Thyroid gland (tissue), 4 donors: ENCODE data around the gene SPATA31E1. TPM values are rescaled to one million over a fixed set of nuclear protein-coding genes. Genes with fewer than 3 reads are reported as not detected.
"Not testable (repeated sequence)": the region's sequence is repeated elsewhere in the genome, so short reads cannot be mapped to it uniquely, and the experiment has no call there.

Experiments used
- DNase-seq, 2 donors: peaks; one replicate each; pipeline ENCODE4 v3.0.0-alpha.2; 2019
- H3K27ac ChIP-seq, 3 donors: fragments of 200-600 bp; sonication (generic); 1 replicate in 2 of 3; 2 replicates in 1 of 3; pipeline ENCODE4 v1.5.1; 2016 to 2019; ENCODE audit warnings: mild to moderate bottlenecking in 1 of 3, moderate library complexity in 1 of 3
- H3K27me3 ChIP-seq: fragments of 200-600 bp; sonication (generic); one replicate; pipeline ENCODE4 v1.5.1; 2019
- H3K36me3 ChIP-seq, 2 donors: fragments of 200-600 bp; sonication (generic); one replicate each; pipeline ENCODE4 v1.5.1; 2016 to 2019
- H3K4me1 ChIP-seq, 2 donors: fragments of 200-600 bp; sonication (generic); one replicate each; pipeline ENCODE4 v1.5.1; 2017 to 2019
- H3K4me3 ChIP-seq, 3 donors: fragments of 200-600 bp; sonication (generic); replicated peaks in 1 of 3; 1 replicate in 2 of 3; 2 replicates in 1 of 3; pipeline ENCODE4 v1.5.1; 2016; ENCODE audit warnings: mild to moderate bottlenecking in 1 of 3
- H3K9me3 ChIP-seq: fragments of 200-600 bp; sonication (generic); one replicate; pipeline ENCODE4 v1.5.1; 2017
- CTCF ChIP-seq, 6 experiments: fragments of 200-600 bp in 3 of 6; fragments of 450-650 bp in 3 of 6; sonication (generic) in 3 of 6; IDR thresholded peaks; one replicate each; pipeline ENCODE4 v1.5.1; 2016 to 2019; ENCODE audit warnings: antibody characterized with exemption in 6 of 6, mild to moderate bottlenecking in 2 of 6, inconsistent platforms in 1 of 6, moderate library complexity in 1 of 6
- POLR2A ChIP-seq, 2 donors: fragments of 450-650 bp; IDR thresholded peaks; one replicate each; pipeline ENCODE4 v1.6.1; 2017; ENCODE audit warnings: antibody characterized with exemption in 2 of 2, mild to moderate bottlenecking in 2 of 2, moderate library complexity in 1 of 2
- WGBS, 2 donors: methylation state at CpG; one replicate each; pipeline ENCODE4 v1.1.5; 2017; 5-methylcytosine and 5-hydroxymethylcytosine counted together
- intact Hi-C: fragments of 100-400 bp; cut with DNase I; formaldehyde crosslinking; loops from one replicate; pipeline ENCODE4 v1.15.1; 2023
- total RNA-seq, 4 donors: library from RNA; depleted of rRNA; stranded (reverse); fragments of >200 nt; gene quantifications; one replicate each; pipeline ENCODE4 v1.2.3, GENCODE V29; 2016

The SPATA31E1 gene
- total RNA-seq, 4 donors from 2014 or later = under 0.01 TPM; not detected in 3

- H3K4me3 ChIP-seq = no peak overlapping the region
- 81 to 87% methylated on average over 3 of the region's 3 CpGs for WGBS, 2 donors
- H3K9me3 ChIP-seq = no peaks in the 10 kb centered on the region
- intact Hi-C loops = no loop called here
- DNase-seq = no peak
- H3K4me1 ChIP-seq = no peaks in the 10 kb centered on the region
- no peaks in the 10 kb centered on the region for H3K36me3 ChIP-seq
- no peaks in the 10 kb centered on the region for H3K27me3 ChIP-seq
- H3K27ac ChIP-seq = no peak overlapping the region
- TF ChIP-seq CTCF (IDR thresholded peaks at IDR 0.05) = no peak
- TF ChIP-seq POLR2A (IDR thresholded peaks at IDR 0.05) = no peak
Measured at GRCh38 chr9:87910821-87911220, 28.1 kb downstream of the SPATA31E1 start.

DNA sequence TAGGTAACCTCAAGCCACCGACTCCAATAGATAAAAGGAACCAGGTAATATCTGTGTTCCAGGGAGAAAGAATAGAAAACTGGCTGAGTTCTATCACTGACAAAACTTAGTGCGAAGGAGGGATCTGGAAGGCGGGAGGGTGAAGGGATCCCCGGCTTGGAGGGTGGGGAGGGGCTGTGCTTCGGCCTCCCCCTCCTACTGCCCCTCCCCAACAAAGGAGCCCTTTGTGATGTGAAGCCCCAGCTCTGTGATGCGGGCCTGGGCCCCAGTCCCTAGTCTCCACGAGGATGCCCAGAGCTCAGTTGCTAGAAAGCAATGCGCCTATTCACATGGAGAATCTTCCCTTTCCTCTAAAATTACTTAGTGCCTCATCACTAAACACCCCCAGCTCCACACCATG is 35.0 kb downstream of the SPATA31E1 start, which contains the start of gene SPATA31C1:
Gene SPATA31C1, plus strand, starts transcription at position 301 of the 400 bp plus-strand sequence.
- H3K27me3 ChIP-seq, DNase-seq, H3K4me3 ChIP-seq, H3K9me3 ChIP-seq, H3K27ac ChIP-seq, intact Hi-C loops, H3K4me1 ChIP-seq, H3K36me3 ChIP-seq: not testable (repeated sequence)
- WGBS, 2 donors = no CpG with 5 or more reads among the region's 8 CpGs

GRCh38 chr9:87919013-87919412 is 36.3 kb downstream of the SPATA31E1 start:
- DNase-seq, H3K36me3 ChIP-seq, intact Hi-C loops, H3K9me3 ChIP-seq, H3K27me3 ChIP-seq, H3K4me3 ChIP-seq, H3K4me1 ChIP-seq, H3K27ac ChIP-seq: not testable (repeated sequence)
- 51 to 77% methylated on average over 11 to 13 of the region's 13 CpGs for WGBS, 2 donors

DNA sequence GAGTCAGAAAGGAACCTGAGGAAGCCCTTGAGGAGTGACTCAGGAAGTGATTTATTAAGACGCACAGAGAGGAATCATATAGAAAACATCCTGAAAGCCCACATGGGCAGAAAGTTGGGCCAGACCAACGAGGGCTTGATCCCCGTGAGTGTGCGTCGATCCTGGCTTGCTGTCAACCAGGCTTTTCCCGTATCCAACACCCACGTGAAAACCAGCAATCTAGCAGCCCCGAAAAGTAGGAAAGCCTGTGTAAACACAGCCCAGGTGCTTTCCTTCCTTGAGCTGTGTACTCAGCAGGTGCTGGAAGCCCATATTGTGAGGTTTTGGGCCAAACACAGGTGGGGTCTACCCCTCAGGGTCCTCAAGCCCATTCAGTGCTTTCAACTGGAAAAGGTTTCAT is 38.9 kb downstream of the SPATA31E1 start:
- H3K36me3 ChIP-seq, DNase-seq, H3K27me3 ChIP-seq, H3K9me3 ChIP-seq, H3K27ac ChIP-seq, intact Hi-C loops, H3K4me1 ChIP-seq, H3K4me3 ChIP-seq: not testable (repeated sequence)
- WGBS, 2 donors = 70 to 74% methylated on average over 8 of the region's 8 CpGs

GRCh38 chr9:87923012-87923411 is 40.3 kb downstream of the SPATA31E1 start:
- DNase-seq, H3K27me3 ChIP-seq: not testable (repeated sequence)
- 40% methylated on average over 2 of the region's 10 CpGs; no CpG with 5 or more reads in 1 of the 2 donors for whole genome bisulfite sequencing, 2 donors

DNA sequence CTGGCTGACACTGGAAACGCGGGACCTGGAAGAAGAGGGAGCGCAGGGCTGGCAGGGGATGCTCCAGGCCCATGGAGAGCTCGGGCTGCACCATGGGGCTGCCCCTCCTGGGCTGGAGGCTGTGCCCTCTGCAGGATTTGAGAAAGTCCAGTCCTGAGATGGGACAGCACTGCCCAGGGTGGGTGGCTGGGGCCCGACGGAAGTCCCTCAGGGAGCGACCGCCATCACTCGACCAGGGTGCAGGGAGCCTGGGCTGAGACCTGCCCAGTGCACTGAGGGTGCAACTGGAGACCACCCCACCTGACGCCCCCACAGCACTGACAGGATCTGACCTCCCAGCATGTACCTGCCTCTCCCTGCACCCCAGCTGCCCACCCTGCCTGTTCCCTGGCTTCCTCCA is 42.2 kb downstream of the SPATA31E1 start:
- intact Hi-C loops, H3K4me1 ChIP-seq, DNase-seq, H3K36me3 ChIP-seq, H3K27me3 ChIP-seq, H3K27ac ChIP-seq, H3K9me3 ChIP-seq, H3K4me3 ChIP-seq: not testable (repeated sequence)
- 100% methylated on average over 1 to 2 of the region's 10 CpGs for WGBS, 2 donors

More at GRCh38 chr9:87923012-87923411, 40.3 kb downstream of the SPATA31E1 start:
- H3K4me3 ChIP-seq, intact Hi-C loops, H3K9me3 ChIP-seq, H3K36me3 ChIP-seq, H3K4me1 ChIP-seq, H3K27ac ChIP-seq: not testable (repeated sequence)

DNA sequence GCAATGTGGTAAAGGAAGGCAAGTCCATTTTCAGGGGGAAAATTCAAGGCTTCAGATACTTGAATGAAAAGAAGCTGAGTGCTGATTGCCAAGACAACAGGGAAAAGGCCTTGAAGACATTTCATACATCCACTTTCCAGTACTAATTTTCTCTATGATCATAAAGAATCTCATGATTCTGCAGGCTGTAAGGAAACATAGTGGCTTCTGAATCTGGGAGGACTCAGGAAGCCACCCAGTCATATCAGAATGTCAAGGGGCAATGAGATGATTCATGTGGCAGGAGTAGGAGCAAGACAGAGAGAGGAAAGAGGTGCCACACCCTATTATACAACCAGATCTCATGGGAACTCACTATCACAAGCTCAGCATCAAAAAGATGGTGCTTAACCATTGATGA is 46.5 kb downstream of the SPATA31E1 start:
- not testable (repeated sequence) for H3K27ac ChIP-seq, H3K4me1 ChIP-seq

DNA sequence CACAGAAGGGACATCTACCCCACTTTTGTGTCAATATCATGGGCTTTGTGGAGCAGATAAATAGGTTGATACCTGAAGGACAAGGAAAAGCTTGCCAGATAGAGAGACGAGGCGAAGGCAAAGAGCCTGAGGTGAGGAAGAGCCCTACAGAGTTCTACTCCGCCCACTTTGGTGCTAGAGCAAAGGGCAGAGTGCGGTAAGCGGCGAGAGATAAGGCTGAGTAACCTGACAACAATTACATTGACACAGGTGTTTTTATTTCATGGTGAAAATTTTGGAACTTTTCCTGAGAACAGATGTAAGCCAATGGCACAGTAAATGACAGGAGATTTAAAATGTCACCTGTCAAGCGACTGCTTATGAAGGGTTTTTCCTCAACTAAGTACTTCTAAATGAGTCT is 51.8 kb downstream of the SPATA31E1 start:
- H3K9me3 ChIP-seq, H3K27me3 ChIP-seq, H3K4me3 ChIP-seq, H3K4me1 ChIP-seq, intact Hi-C loops, H3K27ac ChIP-seq, DNase-seq, H3K36me3 ChIP-seq: not testable (repeated sequence)
- WGBS, 2 donors = 88 to 93% methylated on average over 1 to 7 of the region's 7 CpGs

More for the DNA sequence above, 46.5 kb downstream of the SPATA31E1 start:
- H3K9me3 ChIP-seq, DNase-seq, H3K36me3 ChIP-seq, intact Hi-C loops, H3K4me3 ChIP-seq, H3K27me3 ChIP-seq: not testable (repeated sequence)

DNA sequence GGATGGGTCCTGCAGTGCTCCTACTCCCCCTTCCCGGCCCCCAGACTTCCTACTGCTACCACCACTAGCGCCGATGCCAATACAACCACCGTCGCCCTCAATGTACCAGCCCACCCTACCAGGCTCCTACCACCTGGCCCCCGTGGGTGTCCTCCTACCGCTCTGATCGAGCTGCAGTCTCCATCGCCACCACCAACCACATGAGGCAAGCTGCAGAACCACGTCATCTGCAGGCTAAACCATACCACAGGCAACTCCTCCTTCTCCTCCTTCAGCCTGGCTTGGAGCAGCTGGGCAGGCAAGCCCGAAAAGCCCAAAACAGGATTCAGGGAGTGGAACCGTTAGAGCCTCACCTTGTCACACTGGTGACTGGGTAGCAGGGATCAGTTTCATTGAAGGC is 54.7 kb downstream of the SPATA31E1 start:
- intact Hi-C loops, H3K9me3 ChIP-seq, H3K4me1 ChIP-seq, H3K36me3 ChIP-seq, H3K27ac ChIP-seq, H3K27me3 ChIP-seq, H3K4me3 ChIP-seq, DNase-seq: not testable (repeated sequence)
- WGBS, 2 donors = no CpG with 5 or more reads among the region's 12 CpGs

DNA sequence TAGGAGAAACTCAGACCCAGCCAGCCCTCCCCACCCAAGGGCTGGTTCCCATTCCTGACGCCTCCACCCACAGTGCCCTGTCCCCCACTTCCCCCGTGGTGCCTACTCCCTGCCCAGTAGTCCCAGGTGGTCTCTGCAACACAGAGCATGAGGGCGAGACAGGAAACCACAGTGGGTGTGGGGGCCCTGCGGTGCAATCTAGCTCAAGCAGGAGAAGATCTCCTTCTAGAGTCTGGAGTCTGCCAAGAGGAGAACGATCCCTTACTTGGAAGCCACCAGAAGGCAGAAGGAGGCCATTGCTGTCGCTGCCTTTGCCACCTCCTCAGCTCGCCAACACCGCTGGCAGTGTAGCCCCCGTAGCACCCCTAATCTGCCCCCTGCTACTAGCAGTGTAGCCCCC is 55.2 kb downstream of the SPATA31E1 start:
- H3K27ac ChIP-seq, H3K27me3 ChIP-seq, H3K36me3 ChIP-seq, H3K9me3 ChIP-seq, H3K4me1 ChIP-seq, DNase-seq, H3K4me3 ChIP-seq, intact Hi-C loops: not testable (repeated sequence)
- no CpG with 5 or more reads among the region's 9 CpGs for WGBS, 2 donors

- intact Hi-C loops, H3K4me1 ChIP-seq, H3K4me3 ChIP-seq, DNase-seq, H3K9me3 ChIP-seq, H3K27me3 ChIP-seq, H3K27ac ChIP-seq, H3K36me3 ChIP-seq: not testable (repeated sequence)
- no CpG with 5 or more reads among the region's 12 CpGs for WGBS, 2 donors
Measured at GRCh38 chr9:87938336-87938735, 55.7 kb downstream of the SPATA31E1 start.
